ENCODE data around the gene CPT2. TPM values are rescaled to one million over a fixed set of nuclear protein-coding genes. Genes with fewer than 3 reads are reported as not detected.
"Not testable (repeated sequence)": the region's sequence is repeated elsewhere in the genome, so short reads cannot be mapped to it uniquely, and the experiment has no call there.

CPT2 gene
- total RNA-seq, 2 experiments from 2014 or later, result 17.8 to 18.6 TPM

GRCh38 chr1:53197291-53198200 lies 922 bp downstream of the CPT2 start:
- peak overlapping the region; percentile 99 for H3K4me3 Mint-ChIP-seq
- ChIA-PET CTCF (interaction anchor here (1.3 to 1.5 kb wide), 2 partner anchors 11 to 15 kb away, joined by 3 read pairs; no protein-coding TSS in a partner anchor), POLR2A (interaction anchor here (1.2 to 3.1 kb wide), 4 partner anchors 19 to 31 kb away, joined by 4 to 15 read pairs (median 5); partner anchors contain the start of gene CZIB)
- no peaks in the 10 kb centered on the region for H3K27me3 Mint-ChIP-seq
- H3K9me3 Mint-ChIP-seq, result no peaks in the 10 kb centered on the region
- peak overlapping the region; percentile 98 for H3K27ac Mint-ChIP-seq
- no peak for DNase-seq
- ATAC-seq, result no peak
- peaks cover 27% of the 10 kb centered on the region for H3K4me1 Mint-ChIP-seq (ENCODE audit: low read depth)
- peaks cover 23% of the 10 kb centered on the region for H3K36me3 Mint-ChIP-seq (ENCODE audit: low read depth)
- intact Hi-C loops (cut with micrococcal nuclease), result no loop called here
- no peak for TF ChIP-seq CTCF (IDR thresholded peaks at IDR 0.05)

- Mint-ChIP-seq H3K27me3 (no peaks in the 10 kb centered on the region), H3K36me3 (ENCODE audit: low read depth) (peaks cover 29% of the 10 kb centered on the region), H3K4me3 (peak overlapping the region; percentile 99), H3K4me1 (ENCODE audit: low read depth) (peaks cover 27% of the 10 kb centered on the region), H3K9me3 (no peaks in the 10 kb centered on the region), H3K27ac (peak overlapping the region; percentile 98)
- ChIA-PET CTCF (interaction anchor here (1.3 to 1.7 kb wide), 3 partner anchors 12 to 17 kb away, joined by 3 to 10 read pairs (median 3); no protein-coding TSS in a partner anchor), POLR2A (interaction anchor here (1.2 to 1.8 kb wide), 3 partner anchors 19 to 30 kb away, joined by 4 to 5 read pairs (median 5); partner anchors contain the start of gene CZIB)
- no peak for TF ChIP-seq CTCF (IDR thresholded peaks at IDR 0.05)
- DNase-seq, result no peak
- intact Hi-C loops (cut with micrococcal nuclease), result no loop called here
- no peak for ATAC-seq
Observed at GRCh38 chr1:53198241-53198651, 1.6 kb downstream of the CPT2 start.

DNA sequence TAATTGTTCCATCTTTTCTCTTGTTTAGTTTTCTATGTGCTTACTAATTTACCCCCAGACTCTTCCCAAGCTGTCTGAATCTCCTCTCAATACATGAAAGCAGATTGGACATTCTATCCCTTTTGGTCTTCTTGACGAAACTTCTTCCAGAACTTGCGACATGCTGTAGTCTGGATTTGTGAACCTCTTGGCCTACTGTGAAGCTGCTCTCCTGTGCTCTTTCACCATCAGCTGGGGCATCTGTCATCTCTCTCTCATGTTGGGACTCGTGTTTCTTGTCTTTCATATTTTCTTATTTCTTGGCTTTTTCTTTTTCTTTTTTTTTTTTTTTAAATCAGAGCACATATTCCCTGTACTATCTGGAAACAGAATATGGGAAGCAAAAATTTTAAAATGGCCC lies 6.8 kb downstream of the CPT2 start:
- Mint-ChIP-seq H3K36me3 (ENCODE audit: low read depth) (peaks cover 57% of the 10 kb centered on the region), H3K27me3 (no peaks in the 10 kb centered on the region), H3K9me3 (peaks cover 12% of the 10 kb centered on the region), H3K27ac (no peak overlapping the region), H3K4me1 (ENCODE audit: low read depth) (peaks cover 6% of the 10 kb centered on the region), H3K4me3 (no peak overlapping the region)
- DNase-seq, result no peak
- intact Hi-C loops (cut with micrococcal nuclease), result no loop called here
- no peak for TF ChIP-seq CTCF (IDR thresholded peaks at IDR 0.05)
- ChIA-PET CTCF (no interaction called here), POLR2A (interaction anchor here (0.6 kb wide), 1 partner anchor 16 kb away, joined by 3 read pairs; no protein-coding TSS in a partner anchor)
- no peak for ATAC-seq

GRCh38 chr1:53205496-53205895 lies 8.9 kb downstream of the CPT2 start:
- H3K27ac Mint-ChIP-seq; H3K4me3 Mint-ChIP-seq; intact Hi-C loops (cut with micrococcal nuclease); H3K4me1 Mint-ChIP-seq (ENCODE audit: low read depth); CTCF ChIA-PET; DNase-seq; H3K27me3 Mint-ChIP-seq; ATAC-seq; POLR2A ChIA-PET: not testable (repeated sequence)
- peaks cover 12% of the 10 kb centered on the region for H3K9me3 Mint-ChIP-seq
- peaks cover 64% of the 10 kb centered on the region for H3K36me3 Mint-ChIP-seq (ENCODE audit: low read depth)

GRCh38 chr1:53206083-53206685 lies 9.6 kb downstream of the CPT2 start:
- intact Hi-C loops (cut with micrococcal nuclease); H3K27ac Mint-ChIP-seq; ATAC-seq; H3K27me3 Mint-ChIP-seq; H3K4me3 Mint-ChIP-seq; H3K4me1 Mint-ChIP-seq (ENCODE audit: low read depth); CTCF ChIA-PET; POLR2A ChIA-PET: not testable (repeated sequence)
- peak; percentile 34 for DNase-seq
- H3K36me3 Mint-ChIP-seq (ENCODE audit: low read depth), result peaks cover 64% of the 10 kb centered on the region
- peaks cover 12% of the 10 kb centered on the region for H3K9me3 Mint-ChIP-seq
